GM18526 (cell line): ENCODE data around the gene COPS3.
A peak's percentile ranks its signal among the peaks of the same experiment; 100 is the strongest.

ENCODE experiments used
- POLR2A ChIP-seq: IDR thresholded peaks from 3 replicates; pipeline ENCODE4 v1.6.1; 2011; ENCODE audit not compliant: insufficient read length; ENCODE audit errors: extremely low read depth

COPS3 gene

DNA sequence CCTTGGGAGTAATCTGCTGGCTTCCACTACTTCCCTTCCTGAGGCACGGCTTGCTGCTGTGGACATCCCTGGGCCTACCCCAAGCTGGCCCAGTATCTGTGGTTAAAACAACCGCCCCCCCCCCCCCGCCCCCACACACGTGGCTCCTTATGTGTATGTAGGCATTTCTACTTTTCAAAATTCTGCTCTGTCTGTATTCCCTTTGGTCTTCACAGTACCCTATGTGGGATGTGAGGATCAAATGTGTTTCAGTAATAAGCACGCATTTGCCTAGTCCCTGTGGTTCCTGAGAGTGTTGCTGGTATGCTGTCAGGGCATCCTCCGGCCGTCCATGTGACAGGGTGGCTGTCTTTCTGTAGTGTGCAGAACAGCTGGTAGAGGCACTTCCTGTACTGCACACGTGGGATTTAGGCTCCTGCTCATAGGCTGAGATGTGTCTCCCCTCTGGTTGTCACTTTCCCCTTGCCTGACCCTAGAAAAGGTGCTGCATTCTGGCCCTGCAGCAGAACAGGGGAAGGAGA lies 24.3 kb upstream of the COPS3 start:
- peak; percentile 60 for TF ChIP-seq POLR2A

DNA sequence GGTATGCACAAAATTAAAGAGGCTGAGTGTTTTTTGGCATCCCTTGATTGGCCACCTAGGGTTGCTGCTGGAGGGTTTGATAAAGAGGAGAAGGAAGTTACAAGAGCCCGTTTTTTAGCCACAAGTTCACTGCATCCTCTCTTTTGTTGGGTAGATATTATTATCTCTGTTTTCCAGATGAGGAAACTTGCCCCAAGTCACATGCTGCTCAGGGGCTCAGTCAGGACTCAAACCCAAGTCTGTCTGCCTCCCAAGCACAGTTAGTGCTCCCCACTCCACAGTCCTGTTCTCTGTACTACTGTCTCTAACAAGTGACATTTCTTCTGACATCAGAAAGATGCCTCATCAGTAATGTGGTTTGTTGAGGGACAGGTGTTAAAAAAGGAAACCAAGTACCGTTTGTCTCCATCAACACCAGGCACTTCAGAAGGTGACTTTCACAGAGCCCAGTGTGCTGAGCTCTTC lies 23.5 kb upstream of the COPS3 start:
- TF ChIP-seq POLR2A: no peak

DNA sequence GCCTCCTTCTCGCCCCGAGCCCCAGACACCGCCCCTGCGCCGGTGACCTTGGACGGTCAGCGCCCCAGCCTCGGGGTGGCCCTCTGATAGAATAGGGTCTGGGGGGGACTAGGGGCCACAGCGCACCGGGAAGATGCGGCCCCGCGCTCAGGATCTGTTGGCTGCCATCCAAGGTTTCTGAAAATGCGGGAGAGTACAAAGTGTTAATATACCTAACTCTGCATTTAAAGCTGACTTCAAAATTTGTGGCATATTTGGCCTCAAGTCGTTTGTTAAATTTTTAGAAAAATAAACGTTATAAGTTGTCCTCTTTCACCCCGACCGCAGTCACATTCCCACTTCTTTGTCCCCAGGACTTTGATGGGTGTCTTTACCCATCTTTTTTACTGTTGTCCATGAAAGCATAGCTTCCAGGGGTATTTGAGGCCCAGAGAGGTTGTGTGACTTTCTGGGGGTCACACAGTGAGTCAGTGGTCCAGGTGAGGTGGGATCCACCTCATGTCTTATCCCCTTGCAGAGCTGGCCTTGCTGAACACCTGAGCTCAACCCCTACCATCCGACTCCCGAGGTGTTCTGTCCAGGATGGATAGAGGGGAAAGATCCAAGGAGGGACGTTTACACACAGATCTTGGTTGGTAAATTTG lies 22.9 kb upstream of the COPS3 start:
- no peak for TF ChIP-seq POLR2A

DNA sequence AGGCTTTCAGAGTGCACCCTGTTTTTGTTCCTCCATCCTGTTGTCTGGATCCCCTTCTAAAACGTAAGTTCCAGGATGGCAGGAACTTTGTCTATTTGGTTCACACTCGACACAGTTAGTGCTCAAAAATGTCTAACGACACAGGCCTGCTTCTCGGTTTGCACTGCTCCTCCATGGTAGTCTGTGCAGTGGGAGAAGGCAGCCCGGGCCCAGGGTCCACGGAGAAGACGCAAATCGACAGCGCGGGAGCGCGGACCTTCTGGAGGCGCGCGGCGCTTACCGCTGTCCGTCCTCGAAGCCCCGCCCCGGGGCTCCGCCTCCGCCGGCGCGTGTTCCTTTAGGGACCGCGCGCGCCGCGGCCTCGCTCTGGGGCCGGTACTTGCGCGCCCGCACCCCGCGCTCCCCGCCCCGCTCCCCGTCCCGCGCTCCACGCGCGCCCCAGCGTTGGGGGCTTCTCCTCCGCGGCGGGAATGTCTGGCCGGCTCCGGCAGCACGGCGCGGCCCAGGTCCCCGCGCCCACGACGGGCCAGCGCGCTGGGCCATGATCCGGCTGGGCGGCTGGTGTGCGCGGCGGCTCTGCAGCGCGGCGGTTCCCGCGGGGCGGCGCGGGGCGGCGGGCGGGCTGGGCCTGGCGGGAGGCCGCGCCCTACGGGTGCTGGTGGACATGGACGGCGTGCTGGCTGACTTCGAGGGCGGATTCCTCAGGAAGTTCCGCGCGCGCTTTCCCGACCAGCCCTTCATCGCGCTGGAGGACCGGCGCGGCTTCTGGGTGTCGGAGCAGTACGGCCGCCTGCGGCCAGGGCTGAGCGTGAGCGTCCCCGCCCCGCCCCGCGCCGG lies 22.2 kb upstream of the COPS3 start, which contains the start of gene NT5M:
NT5M (plus strand) TSS at position 364 of the 837 bp plus-strand sequence; CDS start at position 542, 178 bp downstream.
- TF ChIP-seq POLR2A: peak; percentile 58

DNA sequence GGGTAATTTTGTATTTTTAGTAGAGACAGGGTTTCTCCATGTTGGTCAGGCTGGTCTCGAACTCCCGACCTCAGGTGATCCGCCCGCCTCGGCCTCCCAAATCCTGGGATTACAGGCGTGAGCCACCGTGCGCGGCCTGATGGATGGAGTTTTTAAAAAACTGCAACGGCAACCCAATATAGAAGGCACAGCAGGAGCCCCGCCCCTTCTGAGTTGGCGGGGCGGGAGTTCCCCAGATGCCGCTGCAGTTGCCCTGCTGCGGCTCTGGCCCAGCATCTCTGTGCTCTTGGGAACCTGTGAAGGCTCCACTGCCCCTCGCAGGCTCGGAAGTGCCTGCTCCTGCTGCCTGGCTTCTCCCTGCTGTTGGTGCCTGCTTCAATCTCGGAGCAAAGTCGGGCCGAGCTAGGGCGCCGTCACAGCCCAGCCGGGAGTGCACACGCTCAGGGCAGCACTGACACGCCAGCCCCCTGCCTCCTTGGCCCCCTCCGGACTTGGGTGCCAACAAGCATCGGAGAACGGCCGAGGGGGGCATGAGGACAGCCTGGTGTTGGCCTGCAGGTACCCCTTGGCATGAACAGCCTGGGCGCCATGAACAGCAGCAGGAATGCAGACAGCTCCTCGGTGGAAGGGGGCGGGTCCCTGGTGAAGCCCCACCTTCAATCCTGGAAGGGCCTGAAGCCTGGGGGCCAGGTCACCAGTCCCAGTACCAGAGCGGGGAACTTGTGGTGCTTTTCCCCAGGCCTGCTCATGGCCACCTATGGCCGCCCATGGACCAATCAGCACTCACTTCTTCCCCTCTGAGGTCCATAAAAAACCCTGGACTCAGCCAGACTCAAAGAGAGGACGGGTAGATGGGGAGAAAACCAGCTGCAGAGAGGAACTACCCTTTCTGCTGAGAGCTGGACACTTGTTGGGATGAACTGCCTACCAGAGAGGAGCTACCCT lies 19.9 kb upstream of the COPS3 start:
- no peak for TF ChIP-seq POLR2A

DNA sequence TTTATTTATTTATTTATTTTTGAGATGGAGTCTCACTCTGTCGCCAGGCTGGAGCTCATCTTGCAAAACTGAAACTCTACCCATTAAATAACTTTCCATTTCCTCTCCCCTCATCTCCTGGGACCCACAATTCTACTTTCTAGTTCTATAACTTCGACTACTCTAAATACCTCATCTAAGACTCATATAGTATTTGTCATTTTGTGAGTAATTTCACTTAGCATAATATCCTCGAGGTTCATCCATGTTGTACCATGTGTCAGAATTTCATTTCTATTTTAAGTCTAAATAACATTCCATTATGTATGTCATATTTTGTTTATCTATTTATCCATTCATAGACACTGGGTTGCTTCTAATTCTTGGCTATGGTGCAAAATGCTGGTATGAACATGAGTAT lies 17.1 kb upstream of the COPS3 start:
- TF ChIP-seq POLR2A: no peak

DNA sequence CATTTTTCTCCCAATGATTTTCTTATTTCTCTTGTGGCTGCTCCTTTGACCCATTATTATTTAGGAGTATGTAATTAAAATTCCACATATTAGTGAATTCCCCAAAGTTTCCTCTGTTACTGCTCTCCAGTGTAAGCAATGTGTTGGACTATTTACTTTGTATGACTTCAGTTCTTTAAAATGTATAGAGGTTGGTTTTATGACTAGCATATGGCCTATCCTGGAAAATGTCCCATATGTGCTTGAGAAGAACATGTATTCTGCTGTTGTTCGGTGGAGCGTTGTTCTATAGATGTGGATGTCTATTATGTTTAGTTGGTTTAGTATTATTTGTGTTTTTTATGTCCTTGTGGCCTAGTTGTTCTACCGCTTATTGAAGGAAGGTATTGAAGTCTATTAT lies 16.2 kb upstream of the COPS3 start:
- no peak for TF ChIP-seq POLR2A

DNA sequence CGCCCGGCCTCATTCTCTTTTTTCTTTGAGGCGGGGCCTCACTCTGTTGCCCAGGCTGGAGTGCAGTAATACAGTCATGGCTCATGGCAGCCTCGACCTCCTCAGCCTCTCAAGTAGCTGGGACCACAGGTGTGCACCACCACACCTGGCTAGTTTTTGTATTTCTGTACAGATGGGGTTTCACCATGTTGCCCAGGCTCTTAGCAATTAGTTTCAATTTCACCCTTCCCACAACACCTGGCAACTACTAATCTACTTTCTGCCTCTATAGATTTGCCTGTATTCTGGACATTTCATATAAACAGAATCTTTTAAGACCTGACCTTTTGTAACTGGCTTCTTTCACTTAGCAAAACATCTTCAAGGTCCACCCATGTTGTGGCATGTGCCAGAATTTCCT lies 14.1 kb upstream of the COPS3 start:
- no peak for TF ChIP-seq POLR2A

DNA sequence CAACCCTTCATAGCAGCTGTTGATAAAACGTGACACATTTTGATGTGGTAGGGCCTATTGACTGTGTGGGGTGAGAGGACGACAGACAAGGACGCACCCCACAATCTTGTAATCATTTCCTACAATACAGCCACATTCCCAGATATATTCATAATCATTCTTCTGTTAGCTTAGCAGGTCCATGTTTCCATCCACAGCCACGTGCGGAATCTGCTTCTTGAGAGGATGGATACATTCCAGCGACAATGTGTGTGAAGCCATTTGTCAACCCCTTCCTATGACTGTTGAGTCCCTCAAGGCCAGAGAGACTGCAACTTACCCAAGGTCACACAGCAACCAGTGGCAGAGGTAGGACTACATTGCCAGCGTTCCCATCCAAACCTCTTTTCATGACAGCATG lies 8.7 kb upstream of the COPS3 start:
- no peak for TF ChIP-seq POLR2A

DNA sequence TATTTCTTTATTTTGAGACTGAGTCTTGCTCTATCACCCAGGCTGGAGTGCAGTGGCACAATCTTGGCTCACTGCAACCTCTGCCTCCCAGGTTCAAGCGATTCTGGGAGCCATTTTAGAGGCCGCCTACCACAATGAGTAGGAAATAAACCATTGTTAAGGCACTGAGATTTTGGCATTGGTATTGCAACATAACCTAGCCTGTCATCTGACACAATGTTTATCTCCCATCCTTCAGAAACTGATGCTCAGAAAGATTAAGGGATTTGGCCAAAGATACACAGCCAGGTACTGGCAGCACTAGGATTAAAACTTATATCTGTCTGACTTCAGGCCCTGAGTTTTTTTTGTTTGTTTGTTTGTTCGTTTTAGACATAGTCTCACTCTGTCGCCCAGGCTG lies 8.0 kb upstream of the COPS3 start:
- no peak for TF ChIP-seq POLR2A

DNA sequence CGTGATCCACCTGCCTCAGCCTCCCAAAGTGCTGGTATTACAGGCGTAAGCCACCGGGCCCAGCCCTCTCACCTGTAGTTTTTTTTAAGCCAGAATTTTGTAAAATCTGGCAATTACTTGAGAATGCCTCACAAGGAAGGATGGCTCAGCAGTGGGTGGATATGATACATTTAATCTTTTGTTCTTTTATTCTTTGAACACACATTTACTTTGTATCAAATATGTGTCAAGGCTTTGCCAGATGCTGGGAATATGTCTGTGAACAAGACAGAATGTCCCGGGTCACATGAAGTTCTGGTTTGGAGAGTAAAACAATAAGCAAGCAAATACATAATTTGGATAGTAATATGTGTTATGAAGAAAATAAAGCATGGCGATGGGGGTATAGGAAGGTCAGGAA lies 4.9 kb upstream of the COPS3 start:
- no peak for TF ChIP-seq POLR2A

DNA sequence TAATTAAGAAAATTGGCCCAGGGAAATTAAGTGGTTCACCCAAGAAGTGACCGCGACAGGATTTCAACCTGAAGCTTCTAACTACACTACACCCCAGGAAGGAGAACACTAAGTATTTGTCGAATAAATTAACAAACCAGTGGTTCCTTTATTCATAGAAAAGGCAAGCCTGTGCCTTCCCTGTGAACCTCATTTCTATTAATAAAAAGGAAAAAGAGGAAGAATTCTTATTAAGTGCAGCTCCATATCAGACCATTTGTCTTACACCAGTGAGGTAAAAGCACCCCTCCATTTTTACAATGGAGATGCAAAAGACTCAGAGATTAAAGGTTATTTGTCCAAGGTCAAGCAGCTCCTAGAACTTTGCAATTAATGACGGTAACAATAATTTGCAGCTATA lies 1.7 kb downstream of the COPS3 start:
- no peak for TF ChIP-seq POLR2A

DNA sequence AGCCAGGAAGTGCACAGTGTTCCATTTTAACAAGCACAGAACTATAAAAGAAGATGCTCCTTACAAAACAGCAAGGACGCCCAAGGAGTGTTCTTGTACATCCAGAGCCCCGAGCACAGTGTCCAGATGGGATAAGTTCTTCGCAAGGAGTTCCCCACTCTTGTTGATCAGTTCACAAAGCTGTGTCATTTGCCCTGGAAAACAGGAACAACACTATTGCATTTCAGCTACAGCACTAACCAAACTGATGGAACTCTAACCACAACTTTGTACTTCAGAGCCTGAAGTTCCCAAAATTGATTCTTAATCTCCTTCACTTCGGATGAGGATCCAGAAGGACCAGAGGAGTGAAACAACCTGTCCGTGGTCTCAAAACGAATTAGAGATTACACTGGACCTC lies 5.1 kb downstream of the COPS3 start:
- TF ChIP-seq POLR2A: no peak

DNA sequence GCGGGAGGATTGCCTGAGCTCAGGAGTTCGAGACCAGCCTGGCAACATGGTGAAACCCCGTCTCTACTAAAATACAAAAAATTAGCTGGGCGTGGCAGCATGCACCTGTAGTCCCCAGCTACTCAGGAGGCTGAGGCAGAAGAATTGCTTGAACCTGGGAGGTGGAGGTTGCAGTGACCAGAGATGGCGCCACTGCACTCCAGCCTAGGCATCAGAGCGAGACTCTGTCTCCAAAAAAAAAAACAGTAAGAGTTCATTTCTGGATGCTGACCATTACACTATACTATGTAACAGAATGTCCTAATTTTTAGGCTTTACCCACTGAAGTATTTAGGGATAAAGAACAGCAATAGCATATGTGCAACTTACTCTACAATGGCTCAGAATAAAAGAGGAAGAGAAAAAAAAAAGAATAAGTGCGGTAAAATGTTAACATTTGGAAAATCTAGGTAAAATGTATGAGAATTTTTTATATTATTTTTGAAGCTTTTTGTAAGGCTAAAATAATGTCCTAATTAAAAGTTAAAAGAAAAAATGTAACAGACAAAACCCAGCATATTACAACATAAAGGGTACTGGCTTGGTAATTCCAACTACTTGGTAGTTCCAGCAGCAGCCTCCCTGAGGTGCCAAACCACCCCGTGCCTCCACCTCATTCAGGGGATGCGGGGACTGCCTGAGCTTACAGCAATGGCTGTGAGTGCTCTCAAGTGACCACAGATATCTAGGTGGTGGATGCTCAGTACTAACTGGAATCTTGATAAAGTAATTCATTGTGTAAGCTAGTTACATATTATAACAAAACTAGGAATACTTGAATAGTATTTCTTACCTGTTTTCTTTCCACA lies 10.9 kb downstream of the COPS3 start:
- TF ChIP-seq POLR2A: no peak
